D341Med (cell line): ENCODE results near the gene KIZ.

Experiments
- DNase-seq: peaks from one replicate; pipeline ENCODE4 v3.0.0; 2012; ENCODE audit warnings: low spot score

The KIZ gene

DNA sequence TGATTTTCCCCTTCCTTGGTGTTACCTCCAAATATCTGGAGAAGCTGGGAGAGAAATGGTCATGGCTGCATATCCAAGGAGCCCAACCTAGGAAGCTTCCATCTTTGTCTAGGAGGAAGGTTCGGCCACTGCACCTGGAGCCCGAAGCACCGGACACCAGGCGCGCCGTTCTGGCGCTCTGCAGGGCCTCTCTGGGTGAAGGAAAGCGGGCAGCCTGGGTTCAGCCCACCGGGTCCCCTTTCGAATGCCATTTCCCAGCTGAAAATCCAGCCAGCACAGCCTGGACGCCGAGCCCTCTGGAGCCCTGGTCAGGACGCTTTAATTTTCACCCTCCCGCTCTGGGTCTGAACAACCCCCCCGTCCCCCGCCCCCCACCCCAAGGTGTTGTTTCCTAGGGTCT is 21.0 kb upstream of the KIZ start:
- no peak for DNase-seq

DNA sequence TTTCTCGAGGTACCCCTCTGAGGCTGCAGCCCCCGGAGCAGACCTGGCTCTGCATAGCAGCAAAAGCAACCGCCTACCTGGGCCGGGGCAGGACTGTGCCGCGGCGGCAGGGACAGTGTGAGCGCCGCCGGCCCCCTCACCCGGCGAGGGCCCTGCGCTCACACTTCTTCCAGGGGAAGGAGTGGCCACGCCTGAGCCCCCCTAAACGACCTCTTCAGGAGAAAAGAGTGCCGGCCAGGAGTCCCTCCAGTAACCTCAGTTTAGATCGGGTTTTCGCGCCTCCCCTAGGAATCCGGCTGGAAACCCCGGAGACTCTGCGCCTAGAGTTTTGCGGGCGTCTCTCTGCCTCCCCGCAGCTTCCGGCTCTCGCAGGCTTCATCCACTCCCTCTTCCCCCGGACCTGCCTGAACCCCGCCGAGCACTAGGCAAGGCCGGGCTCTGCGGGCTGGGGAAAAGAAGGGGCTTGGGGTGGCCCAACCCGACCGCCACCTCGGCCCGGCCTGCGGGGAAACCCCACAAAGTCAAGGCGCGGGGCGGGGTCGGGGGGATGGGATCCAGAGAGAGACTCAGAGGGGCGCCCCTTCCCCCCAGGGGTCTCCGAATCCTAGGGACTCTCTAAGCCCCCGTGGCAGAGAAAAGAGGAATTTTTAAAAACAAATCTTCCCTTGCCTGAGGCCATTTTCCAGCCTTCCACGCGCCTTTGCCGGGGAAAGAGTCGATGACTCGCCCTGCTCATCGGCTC is 20.3 kb upstream of the KIZ start:
- peak; percentile 48 for DNase-seq

DNA sequence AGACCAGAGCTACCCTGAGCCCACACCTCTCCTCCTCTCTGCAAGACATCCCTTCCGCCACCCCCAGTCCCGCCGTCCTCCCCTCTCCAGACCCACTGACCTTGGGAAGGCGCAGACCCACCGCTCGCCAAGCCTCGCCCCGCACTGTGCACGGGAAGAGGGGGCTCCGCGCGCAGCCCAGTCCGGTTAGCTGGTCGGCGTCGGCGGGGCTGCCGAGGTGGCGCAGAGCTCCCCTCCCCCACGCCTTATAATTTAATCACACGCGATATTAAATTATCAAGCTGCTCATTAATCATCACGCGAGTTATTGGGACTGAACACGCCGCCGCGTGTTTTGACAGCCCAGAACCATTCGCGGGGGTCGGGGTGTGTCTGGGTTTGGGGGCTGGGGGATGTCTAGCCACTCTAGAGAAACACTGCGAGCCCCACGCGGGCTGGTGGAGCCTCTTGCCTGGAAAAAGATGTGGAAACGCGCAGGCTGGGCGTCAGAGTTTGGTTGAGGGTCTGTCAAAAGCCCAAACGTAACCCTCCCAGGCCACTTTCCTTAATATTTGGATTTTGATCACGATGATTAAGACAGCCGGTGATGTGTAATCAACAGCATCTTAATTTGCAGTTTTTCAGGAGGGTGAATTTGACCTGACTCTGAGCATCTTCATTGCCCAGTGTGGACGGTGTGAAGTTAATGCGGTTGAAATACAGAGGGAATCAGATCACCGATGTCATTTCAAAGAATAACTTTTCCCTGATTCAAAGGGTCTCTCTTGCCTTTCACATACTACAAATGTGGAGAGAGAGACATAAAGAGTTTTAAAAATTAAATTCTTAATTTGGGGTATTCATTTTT is 19.5 kb upstream of the KIZ start, which contains the start of gene LINC00237:
LINC00237 (minus strand) TSS at position 188 of the 847 bp plus-strand sequence.
- no peak for DNase-seq

DNA sequence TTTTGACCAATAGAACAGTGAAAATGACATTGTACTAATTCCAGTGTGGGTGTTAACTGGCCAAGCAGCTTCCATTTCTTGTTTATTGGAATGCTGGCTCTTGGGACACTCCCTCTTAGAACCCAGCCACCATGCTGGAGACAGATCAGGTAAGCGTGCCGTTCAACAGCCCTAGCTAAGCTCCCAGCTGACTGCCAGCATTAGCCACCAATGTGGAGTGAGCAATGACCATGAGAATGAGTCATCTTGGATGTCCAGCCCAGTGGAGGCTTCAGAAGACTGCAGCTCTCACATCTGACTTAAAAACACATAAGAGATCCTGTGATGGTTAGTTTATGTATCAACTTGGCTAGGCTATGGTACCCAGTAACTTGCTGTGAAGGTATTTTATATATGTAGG is 16.7 kb upstream of the KIZ start:
- no peak for DNase-seq

DNA sequence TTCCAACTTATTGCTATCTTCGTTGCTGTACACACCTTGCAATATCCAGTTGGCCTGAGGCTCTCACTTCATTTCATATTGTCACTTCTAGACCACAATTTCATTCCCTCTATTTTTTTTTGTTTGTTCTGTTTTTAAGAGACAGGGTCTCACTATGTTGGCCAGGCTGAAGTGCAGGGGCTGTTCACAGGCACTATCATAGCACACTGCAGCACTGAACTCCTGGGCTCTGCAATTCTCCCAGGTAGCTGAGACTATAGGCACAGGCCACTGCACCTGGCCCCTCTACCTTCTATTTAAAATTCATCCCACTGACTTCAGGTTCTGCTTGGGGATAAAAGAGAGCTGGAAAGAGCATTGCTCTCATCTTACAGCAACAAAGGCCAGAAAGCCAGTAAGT is 15.1 kb upstream of the KIZ start:
- DNase-seq, result no peak

DNA sequence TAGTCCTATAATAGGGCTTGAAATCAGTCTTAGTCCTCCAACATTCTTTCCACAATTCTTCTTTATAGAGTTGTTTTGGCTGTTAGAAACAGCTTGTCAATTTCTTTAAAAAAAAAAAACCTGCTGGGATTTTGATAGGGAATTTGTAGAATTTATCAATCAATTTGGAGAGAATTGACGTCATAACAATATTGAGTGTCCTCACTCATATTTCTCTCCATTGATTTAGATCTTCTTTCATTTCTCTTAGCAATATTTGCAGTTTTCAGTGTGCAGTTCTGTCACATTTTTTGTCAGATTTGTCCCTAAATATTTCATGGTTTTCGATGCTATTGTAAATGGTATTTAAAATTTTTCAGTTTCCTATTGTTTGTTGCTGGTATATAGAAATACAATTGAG is 14.5 kb upstream of the KIZ start:
- no peak for DNase-seq

DNA sequence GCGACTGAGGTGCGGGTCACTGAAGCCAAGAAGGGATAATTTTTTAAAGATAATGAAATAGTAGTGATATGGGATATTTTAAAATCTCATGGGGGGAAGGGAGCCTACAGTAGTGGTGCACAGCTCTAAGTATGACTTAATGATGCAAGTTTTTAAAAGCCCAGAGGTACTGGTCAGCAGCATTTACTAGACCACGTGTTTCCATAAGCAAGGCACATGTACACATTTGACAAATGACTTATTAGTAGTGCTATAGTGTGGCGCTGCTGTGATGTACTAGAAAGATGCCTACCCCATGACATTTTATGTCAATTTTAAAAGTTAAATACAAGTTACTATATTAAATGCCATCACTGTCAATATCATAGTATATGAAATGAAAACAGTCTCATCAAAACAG is 12.2 kb upstream of the KIZ start:
- DNase-seq, result no peak

DNA sequence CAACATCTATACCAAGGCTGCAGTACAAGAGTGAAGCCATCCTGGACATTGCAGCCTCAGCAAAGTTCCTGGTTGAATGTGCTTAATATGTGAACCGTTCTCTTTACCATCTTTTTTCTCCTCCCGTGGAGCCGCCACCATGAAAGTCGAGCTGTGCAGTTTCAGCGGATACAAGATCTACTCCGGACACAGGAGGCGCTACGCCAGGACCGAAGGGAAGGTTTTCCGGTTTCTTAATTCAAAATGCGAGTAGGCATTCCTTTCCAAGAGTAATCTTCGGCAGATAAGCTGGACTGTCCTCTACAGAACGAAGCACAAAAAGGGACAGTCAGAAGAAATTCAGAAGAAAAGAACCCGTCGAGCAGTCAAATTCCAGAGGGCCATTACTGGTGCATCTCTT is 11.3 kb upstream of the KIZ start:
- DNase-seq, result no peak

DNA sequence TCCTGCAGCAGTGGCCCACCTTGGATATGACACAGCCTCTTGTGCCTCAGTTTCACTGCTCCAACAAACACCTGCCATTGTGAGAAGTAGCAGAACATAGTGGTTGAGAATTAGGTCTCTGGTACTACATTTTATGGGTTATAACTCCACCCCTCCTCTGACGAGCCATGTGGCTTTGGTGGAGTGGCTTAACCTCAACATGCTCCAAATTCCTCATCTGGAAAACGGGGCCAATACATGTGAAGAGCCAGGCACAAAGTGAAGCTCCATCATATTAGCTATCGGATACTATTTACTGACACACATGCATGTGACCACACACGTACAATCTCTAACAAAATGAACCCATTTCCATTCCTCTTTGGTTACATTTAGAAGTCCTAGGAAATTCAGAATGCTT is 8.4 kb upstream of the KIZ start:
- no peak for DNase-seq

DNA sequence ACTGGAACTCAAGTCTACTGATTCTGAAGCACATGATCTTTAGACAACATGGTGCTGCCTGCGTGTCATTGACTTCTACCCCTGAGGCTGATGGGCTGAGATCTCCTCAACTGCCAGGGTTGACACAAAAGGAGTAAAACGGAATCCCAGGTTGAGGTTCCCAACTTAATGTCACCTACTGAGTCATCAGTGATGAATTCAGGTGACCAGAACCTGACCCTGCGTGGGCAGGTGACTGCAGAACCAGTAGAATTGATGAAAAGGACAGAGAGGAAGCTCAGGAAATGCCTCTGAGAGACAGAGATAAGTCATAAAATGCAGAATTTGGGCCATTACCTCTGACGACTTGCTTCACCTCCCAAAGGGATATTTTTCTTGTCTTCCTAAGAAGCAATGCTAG is 7.7 kb upstream of the KIZ start:
- no peak for DNase-seq

DNA sequence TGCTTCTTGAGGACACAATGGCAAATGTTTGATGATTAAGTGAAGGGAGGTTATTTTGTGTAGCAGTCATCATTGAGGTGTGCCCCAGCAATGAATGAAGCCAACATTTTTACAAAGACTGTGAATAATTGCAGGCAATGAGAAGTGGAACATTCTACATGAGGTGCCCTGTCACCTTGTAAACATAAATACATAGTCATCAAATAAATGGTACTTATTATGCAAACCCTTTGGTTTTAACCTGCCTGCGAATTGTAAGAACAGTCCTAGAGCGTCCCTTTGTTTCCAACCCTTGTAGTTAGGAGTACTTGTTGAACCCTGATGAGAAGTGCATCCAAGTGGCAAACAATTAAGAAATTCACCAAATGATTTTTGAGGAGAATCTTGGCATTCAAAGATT is 7.1 kb upstream of the KIZ start:
- DNase-seq, result no peak

DNA sequence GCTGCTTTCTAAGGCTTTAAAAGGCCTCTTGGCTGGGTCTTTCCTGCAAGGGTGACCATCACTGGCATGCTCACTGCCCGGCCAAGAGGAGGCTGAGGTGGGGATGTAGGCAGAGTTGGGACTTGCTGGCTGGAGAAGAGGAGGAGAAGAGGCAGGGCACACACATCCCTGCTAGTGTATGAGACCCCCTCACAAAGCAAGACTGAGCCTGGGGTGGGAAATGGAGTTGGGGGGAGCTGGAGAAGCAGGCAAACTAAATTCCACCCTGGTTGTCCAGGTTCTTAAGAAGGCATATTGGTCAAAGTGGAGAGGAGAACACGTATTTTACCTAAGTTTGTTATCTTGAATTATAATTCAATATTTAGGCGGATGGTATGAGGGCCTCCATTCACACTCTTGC is 1.7 kb upstream of the KIZ start:
- no peak for DNase-seq

DNA sequence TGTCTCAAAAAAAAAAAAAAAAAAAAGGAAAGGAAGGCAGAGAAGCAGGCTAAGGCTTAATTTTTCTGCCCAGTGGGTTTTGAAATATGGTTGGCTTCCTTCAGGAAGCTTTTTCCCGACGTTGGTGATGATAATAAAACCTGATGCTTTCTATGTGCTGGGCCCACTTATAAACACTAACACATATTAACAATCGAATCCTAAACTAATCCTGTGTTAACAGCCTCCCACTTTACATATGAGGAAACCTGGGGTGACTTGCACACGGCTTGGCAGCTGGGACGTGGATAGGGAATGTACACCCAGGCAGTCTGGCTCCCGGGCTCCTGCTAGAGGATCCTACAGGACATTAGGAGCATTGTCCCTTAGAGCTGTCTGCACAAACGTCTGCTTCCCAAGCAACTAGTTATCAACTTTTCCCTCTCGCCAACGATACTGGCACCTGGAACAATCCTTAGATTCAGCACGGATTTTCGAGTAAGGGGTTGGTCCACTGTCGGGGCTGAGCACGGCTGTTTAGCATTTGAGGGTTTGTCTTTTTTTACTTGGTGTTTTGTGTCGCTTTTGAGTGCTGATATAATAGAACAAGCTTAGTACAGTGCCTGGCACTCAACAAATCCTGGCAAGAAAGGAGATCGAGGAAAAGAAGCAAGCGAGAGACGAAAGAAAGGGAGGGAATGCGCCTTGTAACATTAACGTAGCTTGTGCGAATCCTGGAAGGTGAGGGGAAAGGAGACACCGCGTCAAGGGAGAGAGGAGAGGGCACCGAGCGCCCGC is 622 bp upstream of the KIZ start:
- DNase-seq, result peak; percentile 66

DNA sequence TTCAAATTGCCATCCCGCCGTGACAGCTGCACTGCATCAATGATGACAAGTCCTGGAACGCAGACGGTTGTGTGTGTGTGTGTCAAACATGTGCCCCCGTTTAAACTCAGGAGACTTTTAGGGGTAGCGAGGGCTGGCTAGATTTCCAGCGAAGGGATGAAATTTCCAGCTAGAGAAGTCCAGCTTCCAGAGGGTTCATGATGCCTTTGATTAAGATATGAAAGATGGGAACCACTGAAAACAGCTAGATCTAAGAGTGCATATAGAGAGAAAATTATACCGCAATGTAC is 644 bp downstream of the KIZ start:
- DNase-seq, result no peak

DNA sequence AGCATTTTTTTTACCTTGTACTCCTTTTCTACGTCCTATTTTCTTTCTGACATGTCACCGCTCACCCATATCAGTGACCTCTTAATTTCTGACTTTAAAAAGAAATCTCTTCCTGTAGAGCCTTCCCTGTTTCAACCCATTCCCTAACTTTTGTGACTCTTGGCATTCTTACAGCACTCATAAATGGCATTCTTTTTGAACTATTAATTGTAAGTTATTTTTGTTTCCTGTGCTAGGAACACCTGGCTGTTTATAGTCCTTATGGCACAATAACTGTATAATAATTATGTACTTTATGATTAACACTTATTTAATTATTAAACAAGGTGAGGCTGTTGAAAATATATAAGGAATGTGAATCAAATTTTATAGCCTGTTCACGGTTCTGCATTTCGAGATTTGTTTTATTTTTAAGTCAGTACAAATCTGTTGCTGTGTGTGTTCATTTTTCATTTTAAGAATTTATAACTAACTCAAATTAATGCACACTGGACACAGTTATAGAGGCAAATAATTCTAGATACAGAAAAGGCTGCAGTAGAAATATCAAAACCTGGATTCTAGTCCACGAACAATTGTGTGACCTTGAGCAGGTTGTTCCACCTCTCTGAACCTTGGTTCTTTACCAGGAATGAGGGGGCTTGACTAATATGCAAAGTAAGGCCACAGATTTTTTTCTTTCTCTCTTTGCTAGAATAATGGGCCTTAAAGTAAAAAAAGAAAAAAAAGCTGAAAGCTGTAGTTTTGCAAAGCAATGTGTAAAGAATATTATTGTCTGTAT is 1.5 kb downstream of the KIZ start:
- no peak for DNase-seq

DNA sequence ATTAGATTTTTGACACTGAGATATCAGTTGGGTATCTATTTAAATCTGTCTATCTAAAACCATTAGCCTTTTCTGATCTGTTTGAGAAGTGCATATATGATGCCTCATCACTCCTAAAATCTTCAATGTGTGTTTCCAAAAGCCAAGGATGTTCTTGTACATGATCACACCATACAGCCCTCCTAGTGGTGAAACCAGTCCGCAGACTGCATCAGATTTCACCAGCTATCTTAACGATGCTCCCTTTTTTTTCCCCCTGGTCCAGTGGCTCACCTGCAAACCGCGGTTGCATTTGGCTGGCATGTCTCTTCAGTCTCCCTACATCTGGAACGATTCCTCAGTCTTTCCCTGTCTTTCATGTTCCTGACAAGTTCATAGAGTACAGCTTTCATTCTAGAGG is 4.0 kb downstream of the KIZ start:
- no peak for DNase-seq

DNA sequence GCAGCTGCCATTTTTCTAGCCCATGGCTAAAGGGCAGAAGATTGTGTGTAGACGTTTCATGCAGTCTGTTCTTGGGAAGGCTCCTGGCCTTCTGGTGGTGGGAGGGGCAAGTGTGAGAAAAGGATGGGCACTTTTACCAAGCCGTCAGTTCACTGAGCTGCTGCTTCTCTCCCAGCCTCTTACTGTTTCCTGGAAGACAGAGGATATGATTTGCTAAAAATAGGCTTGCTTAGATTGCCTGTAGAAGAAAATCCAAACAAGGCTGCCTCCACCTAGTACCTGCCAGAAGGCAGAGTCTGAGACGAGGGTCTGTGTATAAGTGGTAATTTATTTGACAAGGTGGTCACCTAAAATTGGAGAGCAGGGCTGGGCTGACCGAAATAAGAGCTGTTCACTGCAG is 7.5 kb downstream of the KIZ start:
- no peak for DNase-seq

DNA sequence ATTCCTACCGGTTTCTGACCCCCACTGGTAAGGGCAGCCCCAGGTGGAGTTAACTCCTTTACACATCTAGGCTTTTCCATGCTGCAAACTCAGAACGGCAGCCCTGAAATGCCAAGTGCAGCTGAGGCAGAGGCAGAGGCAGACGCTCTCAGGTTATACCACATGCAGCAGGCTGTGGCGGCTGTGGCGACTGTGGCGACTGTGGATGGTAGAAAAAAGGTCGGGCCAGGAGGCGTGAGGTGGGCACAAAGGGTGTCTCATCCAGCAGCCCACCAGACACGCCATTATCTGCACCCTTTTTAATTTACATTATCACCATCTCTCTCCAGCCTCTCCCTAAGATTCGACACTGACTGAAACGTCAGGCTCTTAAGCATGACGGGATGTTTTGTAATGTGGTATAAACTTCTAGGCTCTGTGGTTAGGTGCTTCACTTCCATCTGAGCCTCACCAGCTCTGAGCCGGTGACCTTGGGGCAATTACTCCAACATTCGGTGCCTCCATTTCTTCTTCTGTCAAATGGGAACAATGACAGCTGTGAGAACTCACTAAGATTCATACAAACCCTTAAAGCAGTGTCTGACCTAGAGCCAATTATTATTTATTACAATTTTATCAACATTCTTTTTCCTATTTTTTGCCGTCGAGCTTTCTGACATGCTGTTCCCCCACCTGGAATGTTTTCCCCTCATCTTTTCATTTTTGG is 8.2 kb downstream of the KIZ start:
- no peak for DNase-seq

DNA sequence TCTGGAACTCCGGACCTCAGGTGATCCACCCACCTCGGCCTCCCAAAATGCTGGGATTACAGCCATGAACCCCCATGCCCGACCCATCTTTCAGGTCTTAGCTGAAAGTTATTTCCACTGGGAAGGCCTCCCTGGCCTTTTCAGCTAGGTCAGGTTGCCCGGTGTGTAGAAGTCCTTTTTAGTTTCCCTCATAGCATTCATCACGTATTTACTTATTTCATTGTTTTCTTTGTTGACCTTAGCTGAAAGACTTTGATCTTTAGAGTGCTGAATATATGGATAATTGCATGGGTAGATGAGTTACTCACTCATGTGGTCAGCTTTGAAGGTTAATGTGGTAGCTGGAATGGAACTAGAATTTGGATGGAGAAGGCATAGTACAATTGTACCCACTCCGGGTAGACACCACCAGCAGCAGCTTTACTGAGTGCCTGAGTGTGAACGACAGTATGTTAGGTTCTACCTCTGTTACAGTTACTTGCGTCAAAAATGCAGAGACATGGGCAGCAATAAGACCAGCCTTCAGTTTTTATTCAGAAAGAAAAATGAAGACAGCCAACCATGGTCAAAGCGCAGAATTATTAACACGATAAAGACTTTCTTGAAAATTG is 9.1 kb downstream of the KIZ start:
- no peak for DNase-seq

DNA sequence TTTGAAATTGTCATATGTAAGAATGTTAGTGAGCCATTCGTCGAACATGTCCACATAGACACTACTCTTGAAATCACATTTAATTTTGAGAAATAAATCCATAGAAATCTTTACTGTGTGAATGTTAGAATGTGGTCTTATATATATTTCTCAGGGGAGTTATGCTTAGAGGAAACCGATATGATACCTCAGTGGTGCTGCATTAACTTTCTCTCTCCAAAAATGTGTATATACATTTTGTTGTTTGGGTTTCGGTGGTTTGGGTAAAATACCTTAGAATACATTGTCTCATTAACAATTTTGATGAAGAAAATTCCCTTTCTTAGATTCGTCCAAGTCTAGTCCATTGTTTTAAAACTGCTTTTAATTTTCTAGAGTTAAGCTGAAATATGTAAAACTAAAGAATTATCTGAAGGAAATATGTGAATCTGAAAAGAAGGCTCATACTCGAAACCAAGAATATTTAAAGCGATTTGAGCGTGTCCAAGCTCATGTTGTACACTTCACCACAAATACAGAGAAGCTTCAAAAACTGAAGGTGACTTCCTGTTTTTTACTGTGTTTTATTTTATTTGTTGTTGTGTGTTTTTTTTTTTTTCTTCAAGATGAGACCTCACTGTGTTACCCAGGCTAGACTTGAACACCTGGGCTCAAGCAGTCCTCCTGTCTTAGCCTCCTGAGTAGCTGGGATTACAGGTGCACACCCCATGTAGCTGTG is 10.3 kb downstream of the KIZ start:
- no peak for DNase-seq

DNA sequence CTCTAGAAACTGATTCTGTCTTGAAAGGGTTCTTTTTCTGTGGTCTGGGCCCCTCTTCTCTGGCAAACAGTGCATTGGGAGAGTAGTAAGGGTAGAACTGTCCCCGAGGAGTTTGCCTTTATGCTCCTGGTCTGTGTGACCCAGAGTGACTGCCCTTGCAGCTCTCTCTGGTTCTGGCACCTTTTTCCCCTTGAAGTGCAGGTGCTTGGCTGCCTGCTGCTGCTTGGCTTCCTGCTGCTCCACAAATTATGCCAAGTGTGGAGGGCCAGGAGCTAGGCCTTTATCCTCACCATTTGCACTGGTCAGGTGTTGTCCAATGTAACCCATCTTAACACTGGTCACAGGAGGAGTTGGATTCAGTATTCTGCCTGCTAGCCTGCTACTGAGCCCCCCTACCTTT is 11.2 kb downstream of the KIZ start:
- DNase-seq, result no peak
